ENCODE data around the gene STRIT1.

Gene STRIT1

GRCh38 chr3:155262295-155262694 lies 31.2 kb downstream of the STRIT1 start:
- Mint-ChIP-seq H3K4me3 (no peak overlapping the region), H3K27me3 (ENCODE audit: low read depth, poor library complexity) (no peaks in the 10 kb centered on the region), H3K9me3 (no peaks in the 10 kb centered on the region), H3K27ac (no peak overlapping the region), H3K36me3 (ENCODE audit: low read depth) (no peaks in the 10 kb centered on the region), H3K4me1 (no peaks in the 10 kb centered on the region)
- no peak for DNase-seq
- no peak for TF ChIP-seq CTCF (IDR thresholded peaks at IDR 0.05)

- DNase-seq = no peak
- Mint-ChIP-seq H3K9me3 (peaks cover 6% of the 10 kb centered on the region), H3K4me3 (no peak overlapping the region), H3K27me3 (ENCODE audit: low read depth, poor library complexity) (peaks cover 5% of the 10 kb centered on the region), H3K36me3 (ENCODE audit: low read depth) (no peaks in the 10 kb centered on the region), H3K27ac (no peak overlapping the region), H3K4me1 (no peaks in the 10 kb centered on the region)
- TF ChIP-seq CTCF (IDR thresholded peaks at IDR 0.05) = no peak
These were observed 39.0 kb downstream of the STRIT1 start for GRCh38 chr3:155254445-155254844.

GRCh38 chr3:155252535-155252934 lies 40.9 kb downstream of the STRIT1 start:
- Mint-ChIP-seq H3K27me3 (ENCODE audit: low read depth, poor library complexity) (peaks cover 5% of the 10 kb centered on the region), H3K4me3 (no peak overlapping the region), H3K4me1 (no peaks in the 10 kb centered on the region), H3K27ac (no peak overlapping the region), H3K36me3 (ENCODE audit: low read depth) (no peaks in the 10 kb centered on the region), H3K9me3 (peaks cover 9% of the 10 kb centered on the region)
- no peak for TF ChIP-seq CTCF (IDR thresholded peaks at IDR 0.05)
- DNase-seq = no peak

GRCh38 chr3:155252021-155252420 lies 41.5 kb downstream of the STRIT1 start:
- no peak for DNase-seq
- Mint-ChIP-seq H3K27me3 (ENCODE audit: low read depth, poor library complexity) (peaks cover 5% of the 10 kb centered on the region), H3K4me1 (no peaks in the 10 kb centered on the region), H3K4me3 (no peak overlapping the region), H3K36me3 (ENCODE audit: low read depth) (no peaks in the 10 kb centered on the region), H3K9me3 (peaks cover 9% of the 10 kb centered on the region), H3K27ac (no peak overlapping the region)
- no peak for TF ChIP-seq CTCF (IDR thresholded peaks at IDR 0.05)

GRCh38 chr3:155248531-155249187 lies 44.8 kb downstream of the STRIT1 start:
- Mint-ChIP-seq H3K27ac (no peak overlapping the region), H3K4me1 (no peaks in the 10 kb centered on the region), H3K9me3 (peaks cover 5% of the 10 kb centered on the region), H3K4me3 (no peak overlapping the region), H3K36me3 (ENCODE audit: low read depth) (no peaks in the 10 kb centered on the region), H3K27me3 (ENCODE audit: low read depth, poor library complexity) (no peaks in the 10 kb centered on the region)
- TF ChIP-seq CTCF (IDR thresholded peaks at IDR 0.05) = no peak
- no peak for DNase-seq

- H3K27ac Mint-ChIP-seq = no peak overlapping the region
- no peak overlapping the region for H3K4me3 Mint-ChIP-seq
These were observed 48.8 kb downstream of the STRIT1 start for GRCh38 chr3:155244699-155245098.

More at GRCh38 chr3:155244699-155245098, 48.8 kb downstream of the STRIT1 start:
- DNase-seq = no peak
- H3K36me3 Mint-ChIP-seq (ENCODE audit: low read depth) = no peaks in the 10 kb centered on the region
- no peak for TF ChIP-seq CTCF (IDR thresholded peaks at IDR 0.05)
- H3K4me1 Mint-ChIP-seq = no peaks in the 10 kb centered on the region
- peaks cover 5% of the 10 kb centered on the region for H3K9me3 Mint-ChIP-seq
- no peaks in the 10 kb centered on the region for H3K27me3 Mint-ChIP-seq (ENCODE audit: low read depth, poor library complexity)
